ENCODE data around the gene FGR. TPM values are rescaled to one million over a fixed set of nuclear protein-coding genes. Genes with fewer than 3 reads are reported as not detected.

The FGR gene
- total and polyA plus RNA-seq, 2 experiments from 2014 or later: 0.53 to 0.56 TPM

- H3K36me3 ChIP-seq (ENCODE audit: insufficient read depth): no peaks in the 10 kb centered on the region
- H3K4me3 ChIP-seq: no peak overlapping the region
- Mint-ChIP-seq H3K4me3 (no peak overlapping the region), H3K36me3 (ENCODE audit: low read depth) (no peaks in the 10 kb centered on the region; the same call in 2 of the 3 replicates), H3K27me3 (ENCODE audit: insufficient read depth, low read depth, poor library complexity) (peaks cover 2% of the 10 kb centered on the region), H3K27ac (no peak overlapping the region), H3K9me3 (no peaks in the 10 kb centered on the region), H3K4me1 (peaks cover 6% of the 10 kb centered on the region; the same call in 2 of the 3 replicates)
- H3K79me2 ChIP-seq (replicated peaks; ENCODE audit: insufficient read depth): peaks cover 6% of the 10 kb centered on the region
- no peaks in the 10 kb centered on the region for H3F3A ChIP-seq (replicated peaks; ENCODE audit: low read depth)
- no peaks in the 10 kb centered on the region for H3K4me1 ChIP-seq (ENCODE audit: insufficient read depth)
- ATAC-seq: no peak
- H3K27ac ChIP-seq (ENCODE audit: low read depth): no peak overlapping the region
- no peak for DNase-seq (ENCODE audit: low spot score)
- H2AFZ ChIP-seq: no peak overlapping the region
- peaks cover 6% of the 10 kb centered on the region; the same call in 1 of the 2 replicates for H4K20me1 ChIP-seq (replicated peaks; ENCODE audit: insufficient read depth)
- H3K4me2 ChIP-seq: no peak overlapping the region
- no peaks in the 10 kb centered on the region for H3K27me3 ChIP-seq (ENCODE audit: insufficient read depth)
- TF ChIP-seq POLR2AphosphoS5 (IDR thresholded peaks at IDR 0.05; ENCODE audit: low read depth): no peak
- no peak for TF ChIP-seq ZNF114 (CRISPR knock-in tag; IDR thresholded peaks at IDR 0.05)
- no peak for TF ChIP-seq CREB1 (CRISPR knock-in tag; IDR thresholded peaks at IDR 0.05; ENCODE audit: low read depth)
- TF ChIP-seq REST (IDR thresholded peaks at IDR 0.05; ENCODE audit: unreplicated experiment): no peak
- TF ChIP-seq NANOG (IDR thresholded peaks at IDR 0.05; ENCODE audit: borderline replicate concordance): no peak
- H3K9me2 ChIP-seq (ENCODE audit: insufficient read depth): no peaks in the 10 kb centered on the region
Observed at GRCh38 chr1:27584453-27584852, 50.5 kb downstream of the FGR start.

GRCh38 chr1:27583479-27583878 is 51.5 kb downstream of the FGR start:
- no peaks in the 10 kb centered on the region; the same call in 2 of the 3 replicates for H3K36me3 Mint-ChIP-seq (ENCODE audit: low read depth)
- H3F3A ChIP-seq (replicated peaks; ENCODE audit: low read depth): no peaks in the 10 kb centered on the region
- H3K27me3 ChIP-seq (ENCODE audit: insufficient read depth): no peaks in the 10 kb centered on the region
- no peaks in the 10 kb centered on the region for H3K4me1 ChIP-seq (ENCODE audit: insufficient read depth)
- H3K4me1 Mint-ChIP-seq: peaks cover 6% of the 10 kb centered on the region; the same call in 2 of the 3 replicates
- DNase-seq (ENCODE audit: low spot score) (no peak), ATAC-seq (no peak)
- peaks cover 2% of the 10 kb centered on the region for H3K27me3 Mint-ChIP-seq (ENCODE audit: insufficient read depth, low read depth, poor library complexity)
- no peak overlapping the region for H3K4me2 ChIP-seq
- H3K79me2 ChIP-seq (replicated peaks; ENCODE audit: insufficient read depth): peaks cover 12% of the 10 kb centered on the region
- H3K4me3 Mint-ChIP-seq: no peak overlapping the region
- 0 out of 2 replicates have a peak overlapping the region, but pooled peaks have one; percentile 12 for H3K27ac Mint-ChIP-seq
- H3K4me3 ChIP-seq: no peak overlapping the region
- TF ChIP-seq CREB1 (CRISPR knock-in tag; IDR thresholded peaks at IDR 0.05; ENCODE audit: low read depth): no peak
- no peak for TF ChIP-seq ZNF331 (CRISPR knock-in tag; IDR thresholded peaks at IDR 0.05; ENCODE audit: low read depth)
- no peaks in the 10 kb centered on the region for H3K9me3 Mint-ChIP-seq
- no peak overlapping the region for H2AFZ ChIP-seq
- no peak overlapping the region for H3K27ac ChIP-seq (ENCODE audit: low read depth)
- no peaks in the 10 kb centered on the region for H3K36me3 ChIP-seq (ENCODE audit: insufficient read depth)
- peaks cover 6% of the 10 kb centered on the region; the same call in 1 of the 2 replicates for H4K20me1 ChIP-seq (replicated peaks; ENCODE audit: insufficient read depth)
- no peaks in the 10 kb centered on the region for H3K9me2 ChIP-seq (ENCODE audit: insufficient read depth)

- Histone ChIP-seq H3K27me3 (ENCODE audit: insufficient read depth) (no peaks in the 10 kb centered on the region), H4K20me1 (replicated peaks; ENCODE audit: insufficient read depth) (peaks cover 6% of the 10 kb centered on the region; the same call in 1 of the 2 replicates), H3K79me2 (replicated peaks; ENCODE audit: insufficient read depth) (peaks cover 16% of the 10 kb centered on the region), H3K27ac (ENCODE audit: low read depth) (no peak overlapping the region), H2AFZ (no peak overlapping the region), H3K4me1 (ENCODE audit: insufficient read depth) (no peaks in the 10 kb centered on the region), H3K36me3 (ENCODE audit: insufficient read depth) (no peaks in the 10 kb centered on the region), H3K4me3 (no peak overlapping the region), H3K9me2 (ENCODE audit: insufficient read depth) (no peaks in the 10 kb centered on the region), H3K4me2 (no peak overlapping the region), H3F3A (replicated peaks; ENCODE audit: low read depth) (peaks cover 2% of the 10 kb centered on the region; the same call in 1 of the 2 replicates)
- H3K27me3 Mint-ChIP-seq (ENCODE audit: insufficient read depth, low read depth, poor library complexity): peaks cover 2% of the 10 kb centered on the region
- no peak overlapping the region for H3K4me3 Mint-ChIP-seq
- no peaks in the 10 kb centered on the region for H3K9me3 Mint-ChIP-seq
- H3K4me1 Mint-ChIP-seq: peaks cover 11% of the 10 kb centered on the region
- DNase-seq (ENCODE audit: low spot score) (no peak), ATAC-seq (no peak)
- no peak overlapping the region; the same call in 1 of the 2 replicates for H3K27ac Mint-ChIP-seq
- no peaks in the 10 kb centered on the region; the same call in 2 of the 3 replicates for H3K36me3 Mint-ChIP-seq (ENCODE audit: low read depth)
- TF ChIP-seq STAT1 (IDR thresholded peaks at IDR 0.05; ENCODE audit: unreplicated experiment) (no peak), CREB1 (CRISPR knock-in tag; IDR thresholded peaks at IDR 0.05; ENCODE audit: low read depth) (no peak), EZH2phosphoT487 (IDR thresholded peaks at IDR 0.05; ENCODE audit: unreplicated experiment) (no peak), ZNF331 (CRISPR knock-in tag; IDR thresholded peaks at IDR 0.05; ENCODE audit: low read depth) (no peak), NANOG (IDR thresholded peaks at IDR 0.05; ENCODE audit: borderline replicate concordance) (no peak), ETS1 (IDR thresholded peaks at IDR 0.05) (no peak), REST (IDR thresholded peaks at IDR 0.05; ENCODE audit: unreplicated experiment) (no peak), EZH2 (IDR thresholded peaks at IDR 0.05; ENCODE audit: low read depth, unreplicated experiment) (no peak)
Observed at GRCh38 chr1:27581823-27582243, 53.2 kb downstream of the FGR start.

Data from GM23338 (cell line).